Measurements from ENCODE around the gene SMAD4.

The SMAD4 gene

DNA sequence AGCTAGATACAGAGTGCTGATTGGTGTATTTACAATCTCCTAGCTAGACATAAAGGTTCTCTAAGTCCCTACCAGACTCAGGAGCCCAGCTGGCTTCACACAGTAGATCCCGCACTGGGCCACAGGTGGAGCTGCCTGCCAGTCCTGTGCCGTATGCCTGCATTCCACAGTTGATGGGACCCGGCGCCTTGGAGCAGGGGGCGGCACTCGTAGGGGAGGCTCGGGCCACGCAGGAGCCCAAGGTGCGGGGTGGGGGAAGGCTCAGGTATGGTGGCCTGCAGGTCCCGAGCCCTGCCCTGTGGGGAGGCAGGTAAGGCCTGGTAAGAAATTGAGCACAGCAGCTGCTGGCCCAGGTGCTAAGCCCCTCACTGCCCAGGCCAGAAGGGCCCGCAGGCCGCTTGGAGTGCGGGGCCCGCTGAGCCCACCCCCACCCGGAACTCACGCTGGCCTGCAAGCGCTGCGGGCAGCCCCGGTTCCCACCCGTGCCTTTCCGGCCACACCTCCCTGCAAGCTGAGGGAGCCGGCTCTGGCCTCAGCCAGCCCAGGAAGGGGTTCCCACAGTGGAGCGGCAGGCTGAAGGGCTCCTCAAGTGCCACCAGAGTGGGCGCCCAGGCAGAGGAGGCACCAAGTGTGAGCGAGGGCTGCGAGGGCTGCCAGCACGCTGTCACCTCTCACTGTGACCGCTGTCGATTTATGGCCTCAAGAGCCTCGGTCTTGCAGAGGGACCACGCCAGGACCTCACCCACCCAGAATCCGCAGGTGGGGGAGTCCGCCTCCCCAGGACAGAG, 91.0 kb downstream of the SMAD4 start:
- Histone ChIP-seq H3K9ac (ENCODE audit: low read depth in 1 of 2, low read length in 2 of 2) (no peak overlapping the region), H3K4me1 (ENCODE audit: control insufficient read depth in 2 of 2, insufficient read depth in 2 of 2, low read length in 2 of 2) (no peaks in the 10 kb centered on the region), H3K27ac (ENCODE audit: low read depth in 2 of 2, low read length in 2 of 2) (no peak overlapping the region), H3K27me3 (ENCODE audit: control insufficient read depth in 2 of 2, insufficient read depth in 2 of 2, low read length in 2 of 2) (no peaks in the 10 kb centered on the region), H3K36me3 (ENCODE audit: control insufficient read depth in 2 of 2, insufficient read depth in 2 of 2, low read length in 2 of 2) (no peaks in the 10 kb centered on the region), H3K9me3 (ENCODE audit: control insufficient read depth in 2 of 2, low read length in 2 of 2) (no peaks in the 10 kb centered on the region), H3K4me3 (ENCODE audit: low read length in 2 of 2) (no peak overlapping the region)

DNA sequence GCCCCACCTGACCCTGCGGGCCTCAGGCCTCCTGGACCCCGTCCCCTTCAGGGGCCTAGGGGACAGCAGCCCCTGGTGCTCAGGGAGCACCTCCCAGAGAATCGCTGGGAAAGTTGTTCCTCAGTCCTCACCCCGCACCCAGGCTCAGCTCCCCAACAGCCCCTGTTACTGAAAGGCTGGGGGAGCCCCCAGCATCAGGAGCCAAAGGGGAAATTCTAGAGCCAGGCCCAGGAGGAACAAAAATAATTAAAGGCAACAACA, 91.5 kb downstream of the SMAD4 start:
- Histone ChIP-seq H3K36me3 (ENCODE audit: control insufficient read depth in 2 of 2, insufficient read depth in 2 of 2, low read length in 2 of 2) (no peaks in the 10 kb centered on the region), H3K9ac (ENCODE audit: low read depth in 1 of 2, low read length in 2 of 2) (no peak overlapping the region), H3K4me3 (ENCODE audit: low read length in 2 of 2) (no peak overlapping the region), H3K27me3 (ENCODE audit: control insufficient read depth in 2 of 2, insufficient read depth in 2 of 2, low read length in 2 of 2) (no peaks in the 10 kb centered on the region), H3K4me1 (ENCODE audit: control insufficient read depth in 2 of 2, insufficient read depth in 2 of 2, low read length in 2 of 2) (no peaks in the 10 kb centered on the region), H3K27ac (ENCODE audit: low read depth in 2 of 2, low read length in 2 of 2) (no peak overlapping the region), H3K9me3 (ENCODE audit: control insufficient read depth in 2 of 2, low read length in 2 of 2) (no peaks in the 10 kb centered on the region)

DNA sequence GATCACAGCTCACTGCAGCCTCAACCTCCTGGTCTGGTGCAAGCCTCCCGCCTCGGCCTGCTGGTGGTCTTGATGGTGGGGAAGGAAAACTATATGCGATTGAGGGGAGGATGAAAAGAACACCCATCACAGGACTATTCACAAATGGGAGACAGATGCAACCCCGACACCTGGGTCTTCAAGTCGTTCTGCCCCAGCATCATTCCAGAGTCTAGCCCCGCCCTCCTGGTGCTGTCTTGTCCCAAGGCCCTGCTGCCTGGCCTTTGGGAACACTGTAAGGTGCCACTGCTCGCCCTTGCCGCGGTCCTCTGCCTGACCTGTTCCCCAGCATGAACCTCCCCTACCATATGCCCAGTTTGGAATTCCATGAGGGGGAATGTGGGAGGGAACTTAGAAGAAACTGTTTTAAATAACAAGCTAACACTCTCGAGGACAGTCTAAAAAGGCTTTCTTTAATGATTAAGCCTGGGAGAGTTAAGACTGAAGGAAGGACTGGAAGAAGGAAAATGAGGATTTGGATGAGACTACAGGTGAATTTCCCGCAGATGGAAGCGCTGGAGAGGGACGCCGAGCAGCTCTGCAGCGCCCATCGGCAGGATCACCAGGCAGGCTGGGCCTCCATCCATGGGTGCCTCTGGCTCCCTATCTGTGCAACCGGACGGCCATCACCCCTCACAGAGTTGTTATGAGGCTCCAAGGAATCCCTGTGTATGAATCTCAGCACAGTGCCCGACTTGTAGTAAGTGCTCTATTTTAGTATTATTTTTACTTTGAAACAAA, 92.4 kb downstream of the SMAD4 start:
- Histone ChIP-seq H3K9ac (ENCODE audit: low read depth in 1 of 2, low read length in 2 of 2) (no peak overlapping the region), H3K4me1 (ENCODE audit: control insufficient read depth in 2 of 2, insufficient read depth in 2 of 2, low read length in 2 of 2) (no peaks in the 10 kb centered on the region), H3K36me3 (ENCODE audit: control insufficient read depth in 2 of 2, insufficient read depth in 2 of 2, low read length in 2 of 2) (no peaks in the 10 kb centered on the region), H3K27ac (ENCODE audit: low read depth in 2 of 2, low read length in 2 of 2) (no peak overlapping the region), H3K9me3 (ENCODE audit: control insufficient read depth in 2 of 2, low read length in 2 of 2) (no peaks in the 10 kb centered on the region), H3K4me3 (ENCODE audit: low read length in 2 of 2) (no peak overlapping the region), H3K27me3 (ENCODE audit: control insufficient read depth in 2 of 2, insufficient read depth in 2 of 2, low read length in 2 of 2) (no peaks in the 10 kb centered on the region)

DNA sequence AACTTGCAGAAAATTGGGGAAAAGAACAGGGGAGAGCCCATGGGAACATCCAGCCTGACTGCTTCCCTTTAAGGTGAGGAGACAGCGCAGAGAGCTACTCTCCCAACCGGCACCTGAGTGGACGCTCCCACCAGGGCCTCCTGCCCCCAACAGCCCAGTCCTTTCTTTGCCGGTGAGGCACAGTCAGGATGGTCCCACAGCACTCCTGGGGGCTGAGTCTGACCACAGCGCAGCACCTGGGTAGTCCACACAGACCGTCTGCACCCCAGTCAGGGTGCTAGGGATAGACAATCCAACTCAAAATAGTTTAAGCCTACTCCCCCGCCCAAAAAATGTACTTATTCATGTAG, 93.0 kb downstream of the SMAD4 start:
- Histone ChIP-seq H3K9me3 (ENCODE audit: control insufficient read depth in 2 of 2, low read length in 2 of 2) (no peaks in the 10 kb centered on the region), H3K4me3 (ENCODE audit: low read length in 2 of 2) (no peak overlapping the region), H3K27me3 (ENCODE audit: control insufficient read depth in 2 of 2, insufficient read depth in 2 of 2, low read length in 2 of 2) (no peaks in the 10 kb centered on the region), H3K36me3 (ENCODE audit: control insufficient read depth in 2 of 2, insufficient read depth in 2 of 2, low read length in 2 of 2) (no peaks in the 10 kb centered on the region), H3K9ac (ENCODE audit: low read depth in 1 of 2, low read length in 2 of 2) (no peak overlapping the region), H3K4me1 (ENCODE audit: control insufficient read depth in 2 of 2, insufficient read depth in 2 of 2, low read length in 2 of 2) (no peaks in the 10 kb centered on the region), H3K27ac (ENCODE audit: low read depth in 2 of 2, low read length in 2 of 2) (no peak overlapping the region)

DNA sequence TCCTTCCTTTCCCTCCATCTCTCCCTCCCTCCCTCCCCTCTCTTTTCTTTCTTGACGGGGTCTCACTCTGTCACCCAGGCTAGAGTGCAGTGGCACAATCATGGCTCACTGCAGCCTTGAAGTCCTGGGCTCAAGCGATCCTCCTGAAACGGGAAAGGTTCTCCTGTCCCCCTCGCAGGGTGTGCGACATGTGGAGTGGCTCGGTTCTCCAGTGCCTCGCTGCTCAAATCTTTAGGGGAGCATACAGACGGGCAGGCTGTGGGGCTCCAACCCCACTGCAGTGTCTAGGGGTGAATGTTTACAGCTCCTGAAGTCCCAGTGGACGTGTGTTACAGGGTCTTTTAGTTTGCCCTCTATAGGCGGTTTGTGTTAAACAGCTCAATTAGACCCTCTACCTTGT, 93.5 kb downstream of the SMAD4 start:
- H3K27me3 ChIP-seq (ENCODE audit: control insufficient read depth in 2 of 2, insufficient read depth in 2 of 2, low read length in 2 of 2) = no peaks in the 10 kb centered on the region
- H3K4me3 ChIP-seq (ENCODE audit: low read length in 2 of 2) = no peak overlapping the region
- no peak overlapping the region for H3K27ac ChIP-seq (ENCODE audit: low read depth in 2 of 2, low read length in 2 of 2)
- H3K9ac ChIP-seq (ENCODE audit: low read depth in 1 of 2, low read length in 2 of 2) = no peak overlapping the region
- no peaks in the 10 kb centered on the region for H3K4me1 ChIP-seq (ENCODE audit: control insufficient read depth in 2 of 2, insufficient read depth in 2 of 2, low read length in 2 of 2)
- H3K9me3 ChIP-seq (ENCODE audit: control insufficient read depth in 2 of 2, low read length in 2 of 2) = no peaks in the 10 kb centered on the region
- no peaks in the 10 kb centered on the region for H3K36me3 ChIP-seq (ENCODE audit: control insufficient read depth in 2 of 2, insufficient read depth in 2 of 2, low read length in 2 of 2)

DNA sequence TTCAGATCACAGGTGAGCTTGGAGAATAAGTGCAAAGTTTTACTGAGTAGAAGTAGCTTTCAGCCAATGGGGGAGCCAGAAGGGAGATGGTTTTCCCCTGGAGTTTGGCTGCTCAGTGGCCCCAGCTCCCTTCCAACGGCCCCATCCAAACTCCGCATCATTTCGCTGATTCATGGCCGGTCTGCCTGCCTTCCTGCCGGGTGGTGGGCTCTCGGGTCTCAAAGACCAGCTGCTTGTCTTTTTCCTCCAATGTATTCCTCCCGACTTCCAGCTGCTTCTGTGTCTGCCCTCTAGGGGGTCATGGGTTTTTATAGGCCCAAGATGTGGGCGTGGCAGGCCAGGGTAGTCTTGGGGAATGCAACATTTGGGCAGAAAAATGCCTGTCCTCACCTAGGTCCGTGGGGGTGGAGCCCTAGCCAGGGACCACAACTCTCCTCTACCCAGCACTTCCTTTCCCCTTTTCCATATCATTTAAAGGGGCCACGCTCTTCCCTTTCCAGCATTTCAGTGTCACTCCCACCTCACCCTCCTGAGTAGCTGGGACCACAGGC, 94.0 kb downstream of the SMAD4 start:
- Histone ChIP-seq H3K4me1 (ENCODE audit: control insufficient read depth in 2 of 2, insufficient read depth in 2 of 2, low read length in 2 of 2) (no peaks in the 10 kb centered on the region), H3K27ac (ENCODE audit: low read depth in 2 of 2, low read length in 2 of 2) (no peak overlapping the region), H3K27me3 (ENCODE audit: control insufficient read depth in 2 of 2, insufficient read depth in 2 of 2, low read length in 2 of 2) (no peaks in the 10 kb centered on the region), H3K4me3 (ENCODE audit: low read length in 2 of 2) (no peak overlapping the region), H3K36me3 (ENCODE audit: control insufficient read depth in 2 of 2, insufficient read depth in 2 of 2, low read length in 2 of 2) (no peaks in the 10 kb centered on the region), H3K9ac (ENCODE audit: low read depth in 1 of 2, low read length in 2 of 2) (no peak overlapping the region), H3K9me3 (ENCODE audit: control insufficient read depth in 2 of 2, low read length in 2 of 2) (no peaks in the 10 kb centered on the region)

DNA sequence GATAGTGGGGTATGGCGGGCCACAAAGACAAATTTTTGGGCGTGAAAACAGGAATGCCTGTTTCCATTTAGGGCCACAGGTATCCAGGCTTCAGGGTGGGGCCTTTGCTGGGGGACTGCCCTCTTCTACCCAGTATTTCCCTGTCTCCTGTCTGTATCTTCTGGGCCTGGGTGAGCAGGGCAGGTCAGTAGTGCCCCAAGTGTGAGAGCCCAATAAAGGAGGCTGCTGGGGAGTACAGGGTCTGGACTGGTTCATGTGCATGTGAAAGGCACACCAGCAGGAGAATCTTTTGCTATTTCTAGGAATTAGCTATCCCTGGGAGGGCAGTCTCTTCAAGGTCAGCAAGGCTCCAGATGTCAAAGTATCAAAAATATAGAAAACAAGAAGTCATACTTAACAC, 96.0 kb downstream of the SMAD4 start:
- no peak overlapping the region for H3K27ac ChIP-seq (ENCODE audit: low read depth in 2 of 2, low read length in 2 of 2)
- no peaks in the 10 kb centered on the region for H3K36me3 ChIP-seq (ENCODE audit: control insufficient read depth in 2 of 2, insufficient read depth in 2 of 2, low read length in 2 of 2)
- H3K9me3 ChIP-seq (ENCODE audit: control insufficient read depth in 2 of 2, low read length in 2 of 2) = no peaks in the 10 kb centered on the region
- H3K4me3 ChIP-seq (ENCODE audit: low read length in 2 of 2) = no peak overlapping the region
- H3K27me3 ChIP-seq (ENCODE audit: control insufficient read depth in 2 of 2, insufficient read depth in 2 of 2, low read length in 2 of 2) = no peaks in the 10 kb centered on the region
- H3K9ac ChIP-seq (ENCODE audit: low read depth in 1 of 2, low read length in 2 of 2) = no peak overlapping the region
- H3K4me1 ChIP-seq (ENCODE audit: control insufficient read depth in 2 of 2, insufficient read depth in 2 of 2, low read length in 2 of 2) = no peaks in the 10 kb centered on the region

DNA sequence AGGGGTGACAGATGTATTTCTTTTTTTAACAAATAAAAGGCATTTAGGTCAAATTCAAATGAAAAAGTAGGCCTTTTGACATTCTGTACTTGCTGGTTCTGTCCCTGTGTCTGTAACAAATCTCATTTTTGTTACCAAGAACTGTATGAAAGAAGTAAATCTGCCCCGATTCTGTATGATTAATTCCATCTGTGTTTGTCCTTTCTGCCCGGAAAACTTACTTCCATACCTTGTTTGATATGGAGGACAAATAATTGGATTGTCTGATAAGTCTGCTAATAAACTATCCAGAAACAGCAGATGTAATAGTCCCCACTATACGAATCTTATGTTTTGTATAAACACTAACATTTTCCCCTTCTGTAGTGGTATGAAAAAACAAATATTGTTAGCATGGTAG, 97.7 kb downstream of the SMAD4 start:
- Histone ChIP-seq H3K9me3 (ENCODE audit: control insufficient read depth in 2 of 2, low read length in 2 of 2) (no peaks in the 10 kb centered on the region), H3K4me3 (ENCODE audit: low read length in 2 of 2) (no peak overlapping the region), H3K36me3 (ENCODE audit: control insufficient read depth in 2 of 2, insufficient read depth in 2 of 2, low read length in 2 of 2) (no peaks in the 10 kb centered on the region), H3K9ac (ENCODE audit: low read depth in 1 of 2, low read length in 2 of 2) (no peak overlapping the region), H3K27me3 (ENCODE audit: control insufficient read depth in 2 of 2, insufficient read depth in 2 of 2, low read length in 2 of 2) (no peaks in the 10 kb centered on the region), H3K27ac (ENCODE audit: low read depth in 2 of 2, low read length in 2 of 2) (no peak overlapping the region), H3K4me1 (ENCODE audit: control insufficient read depth in 2 of 2, insufficient read depth in 2 of 2, low read length in 2 of 2) (no peaks in the 10 kb centered on the region)

DNA sequence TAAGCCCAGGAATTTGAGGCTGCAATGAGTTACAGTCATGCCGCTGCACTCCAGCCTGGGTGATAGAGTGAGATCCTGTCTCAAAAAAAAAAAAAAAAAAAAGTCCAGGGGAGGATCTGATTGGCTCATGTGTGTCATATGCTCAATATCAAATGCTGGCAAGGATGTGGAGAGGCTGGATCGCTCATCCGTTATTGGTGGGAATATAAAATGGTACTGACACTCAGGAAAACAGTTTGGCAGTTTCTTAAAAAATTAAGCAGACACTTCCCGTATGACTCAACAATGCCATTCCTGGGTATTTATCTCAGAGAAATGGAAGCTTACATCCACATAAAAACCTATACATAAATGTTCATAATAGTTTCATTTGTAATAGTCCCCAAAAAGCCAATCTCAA, 98.5 kb downstream of the SMAD4 start:
- no peaks in the 10 kb centered on the region for H3K36me3 ChIP-seq (ENCODE audit: control insufficient read depth in 2 of 2, insufficient read depth in 2 of 2, low read length in 2 of 2)
- H3K27ac ChIP-seq (ENCODE audit: low read depth in 2 of 2, low read length in 2 of 2) = no peak overlapping the region
- no peaks in the 10 kb centered on the region for H3K27me3 ChIP-seq (ENCODE audit: control insufficient read depth in 2 of 2, insufficient read depth in 2 of 2, low read length in 2 of 2)
- no peaks in the 10 kb centered on the region for H3K9me3 ChIP-seq (ENCODE audit: control insufficient read depth in 2 of 2, low read length in 2 of 2)
- no peak overlapping the region for H3K9ac ChIP-seq (ENCODE audit: low read depth in 1 of 2, low read length in 2 of 2)
- no peak overlapping the region for H3K4me3 ChIP-seq (ENCODE audit: low read length in 2 of 2)
- H3K4me1 ChIP-seq (ENCODE audit: control insufficient read depth in 2 of 2, insufficient read depth in 2 of 2, low read length in 2 of 2) = no peaks in the 10 kb centered on the region

DNA sequence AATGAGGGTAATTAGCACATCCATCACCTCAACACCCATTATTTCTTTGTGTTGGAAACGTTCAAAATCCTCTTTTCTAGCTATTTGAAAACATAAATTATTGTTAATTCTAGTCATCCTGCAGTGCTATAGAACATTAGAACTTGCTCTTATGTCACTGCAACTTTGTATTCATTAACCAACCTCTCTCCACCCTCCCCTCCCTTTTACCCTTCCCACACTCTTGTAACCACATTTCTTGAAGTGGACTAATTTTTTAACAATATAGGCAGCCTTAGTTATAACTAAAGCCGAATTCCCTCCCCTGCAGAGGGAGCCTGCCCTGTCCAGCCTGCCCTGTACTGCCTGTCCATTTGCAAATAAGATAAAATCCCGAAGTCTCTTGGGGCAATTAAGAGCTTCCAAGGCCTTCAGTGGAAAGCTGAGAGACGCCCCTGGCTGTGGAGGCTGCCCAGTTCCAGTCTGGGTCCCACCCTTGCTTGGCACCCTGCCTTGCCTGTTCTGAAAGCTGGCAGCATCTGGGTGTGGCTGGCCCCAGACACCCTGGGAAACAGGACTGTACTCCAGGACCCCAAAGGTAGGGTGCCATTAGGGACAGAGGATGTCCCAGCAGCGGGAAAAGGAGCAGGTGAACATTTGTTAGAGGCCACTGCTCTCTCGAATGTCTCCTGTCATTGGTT, 102.4 kb downstream of the SMAD4 start:
- no peaks in the 10 kb centered on the region for H3K4me1 ChIP-seq (ENCODE audit: control insufficient read depth in 2 of 2, insufficient read depth in 2 of 2, low read length in 2 of 2)
- H3K27me3 ChIP-seq (ENCODE audit: control insufficient read depth in 2 of 2, insufficient read depth in 2 of 2, low read length in 2 of 2) = no peaks in the 10 kb centered on the region
- no peak overlapping the region for H3K4me3 ChIP-seq (ENCODE audit: low read length in 2 of 2)
- H3K9ac ChIP-seq (ENCODE audit: low read depth in 1 of 2, low read length in 2 of 2) = no peak overlapping the region
- H3K36me3 ChIP-seq (ENCODE audit: control insufficient read depth in 2 of 2, insufficient read depth in 2 of 2, low read length in 2 of 2) = no peaks in the 10 kb centered on the region
- no peak overlapping the region for H3K27ac ChIP-seq (ENCODE audit: low read depth in 2 of 2, low read length in 2 of 2)
- no peaks in the 10 kb centered on the region for H3K9me3 ChIP-seq (ENCODE audit: control insufficient read depth in 2 of 2, low read length in 2 of 2)

Measured in mucosa of rectum (tissue), 2 donors.